ENCODE measurements around the gene WDR45. TPM values are rescaled to one million over a fixed set of nuclear protein-coding genes. Genes with fewer than 3 reads are reported as not detected.
"Not testable (repeated sequence)": the region's sequence is repeated elsewhere in the genome, so short reads cannot be mapped to it uniquely, and the experiment has no call there.

Gene WDR45
- polyA plus RNA-seq, result 100 to 1,000 TPM; 104 to 105 (median 104) TPM

DNA sequence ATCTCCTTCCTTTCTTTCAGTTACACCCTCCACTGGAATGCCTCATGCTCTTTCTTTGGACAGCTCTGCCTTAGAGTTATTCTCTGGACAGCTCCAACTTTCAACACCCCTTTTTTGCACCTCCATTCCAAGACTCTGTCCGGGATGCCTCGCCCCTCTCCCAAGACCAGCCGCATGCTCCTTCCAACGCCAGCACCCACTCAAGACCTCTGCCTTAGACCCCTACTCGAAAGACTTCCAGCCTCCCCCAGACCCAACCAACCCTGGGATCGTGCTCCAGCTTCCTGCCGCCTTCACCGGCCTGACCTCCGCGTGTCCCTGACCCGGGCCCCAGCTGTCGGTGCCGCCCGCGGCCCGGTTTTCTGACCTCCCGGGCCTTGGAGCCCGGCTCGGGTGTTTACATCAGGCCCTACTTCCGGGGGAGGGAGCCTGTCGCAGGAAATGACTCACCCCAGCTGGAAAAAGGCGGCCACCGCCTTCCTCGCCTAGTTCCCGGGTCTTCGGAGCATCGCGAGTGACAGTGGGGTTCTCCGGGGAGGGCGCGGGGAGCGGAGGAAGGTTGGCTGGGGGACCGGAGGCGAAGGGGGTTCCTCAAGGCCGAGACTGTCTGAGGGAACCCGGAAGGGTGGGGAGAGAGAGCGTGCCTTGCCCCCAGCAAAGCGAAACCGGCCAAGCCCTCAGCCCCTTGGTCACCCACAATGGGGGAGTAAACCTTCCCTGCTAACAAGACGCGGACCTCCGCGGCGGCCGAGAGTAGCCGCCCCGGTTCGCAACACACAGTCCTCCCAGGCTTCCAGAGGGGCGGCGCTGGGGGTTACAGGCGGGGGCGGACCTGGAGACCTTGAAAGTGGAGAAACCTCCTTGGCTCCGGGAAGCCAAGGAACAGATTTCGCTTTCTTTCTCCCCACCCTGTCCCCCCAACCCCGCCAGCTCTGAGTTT, at the start of gene WDR45:
Gene WDR45 (minus strand): TSS at position 399 of the 940 bp plus-strand sequence. CDS start 1,792 bp downstream, outside the sequence.
- peak within 1 kb of the TSS; percentile 87 to 94 (median 89) for H3K4me3 Mint-ChIP-seq
- no peaks in the 10 kb centered on the region for H3K36me3 Mint-ChIP-seq

DNA sequence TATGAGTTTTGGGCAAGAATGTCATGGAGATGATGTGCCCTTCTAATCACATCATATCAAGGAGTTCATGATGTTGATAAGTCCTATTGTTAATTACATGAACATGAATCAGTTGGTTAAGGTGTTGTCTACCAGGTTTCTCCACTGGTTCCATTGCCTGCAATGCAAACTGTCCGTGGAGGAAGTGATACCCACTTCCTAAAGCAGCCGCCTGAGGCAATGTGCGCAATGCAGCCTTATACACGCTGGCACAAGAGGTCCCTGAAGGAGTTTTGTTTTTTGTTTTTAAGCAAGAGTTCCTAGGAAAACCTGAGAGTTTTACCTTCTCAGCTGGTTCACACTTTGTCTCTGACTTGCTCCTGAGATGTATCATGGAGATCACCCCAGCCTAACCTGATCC, 49.7 kb upstream of the WDR45 start:
- Mint-ChIP-seq H3K36me3 (no peaks in the 10 kb centered on the region), H3K4me3 (no peak overlapping the region), H3K4me1 (no peaks in the 10 kb centered on the region), H3K9me3 (no peaks in the 10 kb centered on the region), H3K27ac (no peak overlapping the region), H3K27me3 (ENCODE audit: low read depth in 3 of 3) (peaks cover 0 to 2% (median 0%) of the 10 kb centered on the region in 3 donors)
- DNase-seq, result no peak

More for the DNA sequence above, at the start of gene WDR45:
- peak; percentile 75 to 79 (median 78) for DNase-seq
- no peaks in the 10 kb centered on the region for H3K9me3 Mint-ChIP-seq
- peak within 1 kb of the TSS; percentile 95 to 98 (median 98) for H3K27ac Mint-ChIP-seq
- H3K4me1 Mint-ChIP-seq, result peaks cover 7 to 12% of the 10 kb centered on the region in 2 donors
- peaks cover 0 to 12% (median 3%) of the 10 kb centered on the region in 3 donors for H3K27me3 Mint-ChIP-seq (ENCODE audit: low read depth in 3 of 3)

DNA sequence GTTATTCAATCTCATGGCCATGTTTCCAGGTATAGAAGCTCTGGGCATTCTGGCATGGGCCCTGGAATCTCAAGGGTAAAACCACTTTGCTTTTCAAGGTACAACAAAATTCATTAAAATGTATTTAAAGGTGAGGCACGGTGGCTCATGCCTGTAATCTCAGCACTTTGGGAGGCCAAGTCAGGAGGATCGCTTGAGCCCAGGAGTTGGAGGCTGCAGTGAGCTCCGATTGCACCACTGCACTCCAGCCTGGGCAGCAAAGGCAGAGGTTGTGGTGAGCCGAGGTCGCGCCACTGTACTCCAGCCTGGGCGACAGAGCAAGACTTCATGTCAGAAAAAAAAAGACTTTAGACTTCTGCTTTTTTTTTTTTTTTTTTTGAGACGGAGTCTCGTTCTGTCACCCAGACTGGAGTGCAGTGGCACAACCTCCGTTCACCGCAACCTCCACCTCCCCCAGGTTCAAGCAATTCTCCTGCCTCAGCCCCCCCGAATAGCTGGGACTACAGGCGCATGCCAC, 48.1 kb upstream of the WDR45 start:
- not testable (repeated sequence) for H3K4me1 Mint-ChIP-seq; H3K4me3 Mint-ChIP-seq; H3K27ac Mint-ChIP-seq; H3K27me3 Mint-ChIP-seq (ENCODE audit: low read depth in 3 of 3); H3K36me3 Mint-ChIP-seq; DNase-seq; H3K9me3 Mint-ChIP-seq

DNA sequence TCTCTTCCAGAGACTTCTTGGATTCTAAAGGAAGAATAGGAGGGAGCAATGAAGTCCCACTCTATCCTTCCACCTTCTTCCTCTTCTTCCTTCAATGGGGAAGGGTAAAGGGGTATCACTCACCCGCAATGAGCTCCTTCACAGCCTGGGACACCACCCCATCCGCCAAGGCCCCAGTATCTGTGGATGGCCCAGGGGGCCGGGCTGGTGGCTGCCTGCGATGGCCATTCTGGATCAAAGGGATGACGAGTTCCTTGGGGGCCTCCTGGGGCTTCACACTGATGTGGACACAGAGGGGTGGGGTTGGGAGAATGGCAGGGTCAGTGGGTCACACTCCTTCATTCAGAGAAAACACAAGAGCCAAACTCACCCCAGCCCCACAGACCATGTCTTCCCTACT, 42.8 kb upstream of the WDR45 start:
- H3K27me3 Mint-ChIP-seq (ENCODE audit: low read depth in 3 of 3), result peaks cover 7% of the 10 kb centered on the region in 3 donors
- no peaks in the 10 kb centered on the region for H3K9me3 Mint-ChIP-seq

DNA sequence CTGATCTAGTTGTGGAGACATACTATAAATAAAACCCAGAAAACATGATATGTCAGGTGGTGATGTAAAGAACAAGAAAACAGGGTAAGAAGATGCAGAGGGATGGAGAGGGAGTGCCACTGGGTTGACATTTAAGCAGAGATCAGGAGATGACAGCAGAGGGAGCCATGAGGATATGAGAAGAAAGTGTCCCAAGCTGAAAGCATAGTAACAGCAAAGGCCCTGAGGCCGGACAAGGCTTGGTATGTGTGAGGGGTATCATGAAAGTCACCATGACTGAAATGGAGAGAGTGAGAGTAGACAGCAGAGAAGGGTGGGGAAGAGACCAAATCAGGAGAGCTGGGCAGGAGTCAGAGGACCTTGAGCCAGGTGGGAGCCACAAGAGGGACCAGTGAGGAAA, 40.4 kb upstream of the WDR45 start:
- no peaks in the 10 kb centered on the region for H3K9me3 Mint-ChIP-seq
- H3K36me3 Mint-ChIP-seq, result peaks cover 10 to 12% (median 10%) of the 10 kb centered on the region in 3 donors
- H3K4me3 Mint-ChIP-seq, result peak overlapping the region in 1 of 5 donors; percentile 13
- H3K4me1 Mint-ChIP-seq, result peaks cover 35 to 37% of the 10 kb centered on the region in 2 donors
- no peak for DNase-seq
- H3K27me3 Mint-ChIP-seq (ENCODE audit: low read depth in 3 of 3), result peaks cover 7 to 10% (median 7%) of the 10 kb centered on the region in 3 donors
- no peak overlapping the region for H3K27ac Mint-ChIP-seq

More for the DNA sequence above, 42.8 kb upstream of the WDR45 start:
- peak overlapping the region; percentile 91 to 97 (median 95) for H3K4me3 Mint-ChIP-seq
- peaks cover 3 to 12% (median 10%) of the 10 kb centered on the region in 3 donors for H3K36me3 Mint-ChIP-seq
- peak overlapping the region in 5 of 6 donors; percentile 90 to 97 (median 96) for H3K27ac Mint-ChIP-seq
- no peak for DNase-seq
- peaks cover 19 to 20% of the 10 kb centered on the region in 2 donors for H3K4me1 Mint-ChIP-seq

DNA sequence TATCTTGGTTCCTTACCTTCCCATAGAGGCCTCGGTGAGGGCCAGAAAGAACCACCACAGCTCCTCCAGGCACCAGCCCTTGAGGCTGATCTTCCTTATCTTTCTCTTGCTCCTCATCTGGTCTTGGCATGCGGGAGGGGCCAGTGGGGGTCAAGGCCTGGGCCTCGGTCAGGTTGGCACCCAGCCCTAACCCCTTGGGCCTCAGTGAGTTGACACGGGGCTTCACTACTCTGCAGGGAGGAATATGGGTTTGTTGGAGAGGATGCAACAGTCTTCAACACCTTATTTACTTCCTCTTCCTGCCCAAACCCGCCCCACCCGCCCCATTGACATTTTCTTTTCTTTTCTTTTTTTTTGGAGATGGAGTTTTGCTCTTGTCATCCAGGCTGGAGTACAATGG, 37.9 kb upstream of the WDR45 start:
- no peak for DNase-seq
- Mint-ChIP-seq H3K36me3 (peaks cover 6 to 17% (median 12%) of the 10 kb centered on the region in 3 donors), H3K4me1 (peaks cover 23 to 26% of the 10 kb centered on the region in 2 donors), H3K4me3 (peak overlapping the region; percentile 68 to 89 (median 88)), H3K27me3 (ENCODE audit: low read depth in 3 of 3) (peaks cover 0 to 10% (median 1%) of the 10 kb centered on the region in 3 donors), H3K9me3 (no peaks in the 10 kb centered on the region), H3K27ac (peak overlapping the region; percentile 65 to 92 (median 82))

DNA sequence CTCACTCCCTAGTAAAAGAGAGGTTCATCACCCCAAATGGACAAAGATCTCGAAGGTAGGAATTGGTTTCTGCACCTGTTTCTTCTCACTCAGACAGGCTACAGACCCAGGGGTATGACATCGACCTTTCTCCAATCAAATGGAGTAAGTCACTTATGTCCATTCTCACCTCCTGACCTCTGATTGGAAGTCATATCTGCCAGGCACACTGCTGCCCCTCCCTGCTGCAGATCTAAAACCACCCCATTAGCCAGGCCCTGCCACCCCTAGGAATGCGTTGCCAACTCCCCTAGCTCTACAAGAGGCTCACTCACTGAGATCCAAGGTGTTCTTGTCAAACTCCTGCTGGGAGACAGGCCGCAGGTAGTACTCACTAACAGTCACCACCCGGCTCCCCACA, 37.0 kb upstream of the WDR45 start:
- H3K4me3 Mint-ChIP-seq, result peak overlapping the region in 4 of 5 donors; percentile 50 to 89 (median 74)
- peak overlapping the region in 3 of 6 donors; percentile 41 to 67 (median 54) for H3K27ac Mint-ChIP-seq
- H3K27me3 Mint-ChIP-seq (ENCODE audit: low read depth in 3 of 3), result peaks cover 3 to 7% (median 3%) of the 10 kb centered on the region in 3 donors
- H3K9me3 Mint-ChIP-seq, result no peaks in the 10 kb centered on the region
- no peak for DNase-seq
- peaks cover 6 to 24% (median 14%) of the 10 kb centered on the region in 3 donors for H3K36me3 Mint-ChIP-seq
- H3K4me1 Mint-ChIP-seq, result peaks cover 22 to 25% of the 10 kb centered on the region in 2 donors

DNA sequence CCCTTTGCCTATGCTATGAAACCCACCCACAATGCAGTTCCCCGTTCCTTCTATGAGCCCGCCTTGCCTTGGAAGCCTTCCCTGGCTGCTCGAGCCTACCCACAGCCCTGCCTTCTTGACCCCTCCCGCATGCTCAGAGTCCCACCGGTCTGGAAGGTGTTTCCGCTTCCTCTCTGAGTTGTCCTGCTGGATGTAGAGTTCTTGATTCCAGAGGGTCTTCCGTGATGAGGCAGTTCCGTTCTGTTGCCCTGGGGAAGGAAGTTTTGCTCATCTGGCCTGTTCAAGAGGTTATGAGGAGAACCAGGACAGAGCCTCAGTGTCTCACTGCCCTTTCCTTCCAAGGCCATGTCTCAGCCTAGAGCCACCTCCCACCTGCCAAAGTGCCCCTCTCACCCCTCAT, 36.4 kb upstream of the WDR45 start:
- Mint-ChIP-seq H3K27me3 (ENCODE audit: low read depth in 3 of 3) (peaks cover 3 to 5% (median 3%) of the 10 kb centered on the region in 3 donors), H3K4me3 (peak overlapping the region in 2 of 5 donors; percentile 10 to 60), H3K36me3 (peaks cover 6 to 24% (median 12%) of the 10 kb centered on the region in 3 donors), H3K27ac (peak overlapping the region in 1 of 6 donors; percentile 80), H3K4me1 (peaks cover 22 to 25% of the 10 kb centered on the region in 2 donors), H3K9me3 (no peaks in the 10 kb centered on the region)
- no peak for DNase-seq

DNA sequence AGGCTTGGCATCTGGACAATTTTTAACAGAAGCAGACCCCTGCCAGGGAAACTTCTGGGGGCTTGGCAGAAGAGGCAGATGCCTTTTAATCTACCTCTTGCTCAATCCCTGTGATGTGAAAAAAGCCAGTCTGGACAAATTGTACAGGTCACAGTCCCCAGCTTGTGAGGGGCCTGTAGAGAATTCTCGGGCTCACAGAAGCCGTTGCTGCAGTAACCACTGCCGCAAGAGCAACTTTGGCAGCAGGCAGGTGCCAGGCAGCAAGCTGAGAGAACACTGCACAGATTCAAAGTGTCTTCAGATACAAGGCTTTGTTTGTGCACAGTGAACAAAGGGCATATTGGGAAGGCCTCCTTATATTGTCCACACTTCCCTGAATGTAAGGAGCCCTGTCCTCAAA, 32.1 kb upstream of the WDR45 start:
- peaks cover 4 to 17% (median 6%) of the 10 kb centered on the region in 3 donors for H3K36me3 Mint-ChIP-seq
- H3K27me3 Mint-ChIP-seq (ENCODE audit: low read depth in 3 of 3), result peaks cover 3 to 8% (median 5%) of the 10 kb centered on the region in 3 donors
- peaks cover 0 to 1% (median 0%) of the 10 kb centered on the region in 6 donors for H3K9me3 Mint-ChIP-seq
- H3K4me3 Mint-ChIP-seq, result no peak overlapping the region
- no peak for DNase-seq
- H3K4me1 Mint-ChIP-seq, result peaks cover 9 to 11% of the 10 kb centered on the region in 2 donors
- H3K27ac Mint-ChIP-seq, result no peak overlapping the region

DNA sequence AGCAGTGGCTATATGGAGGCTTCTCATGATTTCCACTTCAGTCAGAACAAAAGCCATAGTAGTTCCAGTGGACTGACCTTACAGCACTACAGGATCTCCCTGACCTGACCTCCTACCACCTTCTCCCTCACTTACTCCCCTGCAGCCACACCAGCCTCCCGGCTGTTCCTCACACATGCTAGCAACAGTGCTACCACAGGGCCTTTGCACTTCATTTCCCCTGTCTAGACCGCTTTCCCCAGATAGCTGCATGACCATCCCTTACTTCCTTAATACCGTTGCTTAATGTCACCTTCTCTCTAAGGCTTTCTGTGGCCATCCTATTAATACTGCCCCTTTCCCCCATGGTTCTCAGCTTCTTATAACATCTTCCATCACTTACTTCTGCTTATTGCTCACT, 30.7 kb upstream of the WDR45 start:
- H3K9me3 Mint-ChIP-seq, result peaks cover 0 to 1% (median 0%) of the 10 kb centered on the region in 6 donors
- no peak overlapping the region for H3K4me3 Mint-ChIP-seq
- H3K36me3 Mint-ChIP-seq, result peaks cover 0 to 18% (median 4%) of the 10 kb centered on the region in 3 donors
- no peaks in the 10 kb centered on the region for H3K4me1 Mint-ChIP-seq
- DNase-seq, result no peak
- peak overlapping the region in 2 of 6 donors; percentile 14 to 74 for H3K27ac Mint-ChIP-seq
- H3K27me3 Mint-ChIP-seq (ENCODE audit: low read depth in 3 of 3), result peaks cover 2 to 8% (median 3%) of the 10 kb centered on the region in 3 donors

DNA sequence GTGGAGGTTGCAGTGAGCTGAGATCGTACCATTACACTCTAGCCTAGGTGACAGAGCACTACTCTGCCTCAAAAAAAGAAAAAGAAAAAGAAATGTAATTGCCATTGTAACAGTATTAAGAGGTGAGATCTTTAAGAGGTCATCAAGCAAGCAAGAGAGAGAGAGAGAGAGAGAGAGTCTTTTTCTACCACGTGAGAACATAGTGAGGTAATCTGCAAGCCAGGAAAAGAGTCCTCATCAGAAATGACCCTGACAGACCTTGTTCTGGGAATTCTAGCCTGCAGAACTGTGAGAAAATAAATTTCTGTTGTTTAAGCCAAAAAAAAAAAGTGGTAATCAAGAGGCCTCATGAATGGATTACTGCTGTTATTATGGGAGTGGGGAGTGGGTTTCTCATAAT, 29.0 kb upstream of the WDR45 start:
- Mint-ChIP-seq H3K4me3 (no peak overlapping the region), H3K4me1 (no peaks in the 10 kb centered on the region), H3K27ac (peak overlapping the region in 1 of 6 donors; percentile 60), H3K36me3 (peaks cover 0 to 15% (median 4%) of the 10 kb centered on the region in 3 donors), H3K9me3 (peaks cover 0 to 1% (median 0%) of the 10 kb centered on the region in 6 donors), H3K27me3 (ENCODE audit: low read depth in 3 of 3) (peaks cover 2 to 8% (median 3%) of the 10 kb centered on the region in 3 donors)
- DNase-seq, result no peak

DNA sequence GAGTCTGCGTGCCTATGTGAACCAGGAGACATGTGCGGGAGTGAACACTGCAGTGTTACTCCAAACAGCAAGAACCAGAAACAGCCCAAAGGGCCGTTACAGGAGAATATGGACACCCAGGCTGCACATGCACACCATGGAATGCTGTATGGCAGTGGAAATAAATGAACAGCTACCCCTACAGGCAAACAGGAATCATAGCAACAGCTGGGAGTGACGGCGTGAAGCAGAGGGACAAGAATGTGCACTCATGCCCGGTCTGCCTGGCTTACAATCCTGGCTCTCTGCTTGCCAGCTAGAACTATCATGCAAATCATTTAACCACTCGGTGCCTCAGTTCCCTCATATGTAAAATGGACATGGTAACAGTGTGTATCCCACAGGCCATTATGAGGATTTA, 27.2 kb upstream of the WDR45 start:
- Mint-ChIP-seq H3K27me3 (ENCODE audit: low read depth in 3 of 3) (peaks cover 0 to 8% (median 3%) of the 10 kb centered on the region in 3 donors), H3K9me3 (peaks cover 0 to 1% (median 0%) of the 10 kb centered on the region in 6 donors), H3K36me3 (peaks cover 0 to 5% (median 0%) of the 10 kb centered on the region in 3 donors), H3K4me1 (no peaks in the 10 kb centered on the region), H3K4me3 (no peak overlapping the region), H3K27ac (no peak overlapping the region)
- no peak for DNase-seq

DNA sequence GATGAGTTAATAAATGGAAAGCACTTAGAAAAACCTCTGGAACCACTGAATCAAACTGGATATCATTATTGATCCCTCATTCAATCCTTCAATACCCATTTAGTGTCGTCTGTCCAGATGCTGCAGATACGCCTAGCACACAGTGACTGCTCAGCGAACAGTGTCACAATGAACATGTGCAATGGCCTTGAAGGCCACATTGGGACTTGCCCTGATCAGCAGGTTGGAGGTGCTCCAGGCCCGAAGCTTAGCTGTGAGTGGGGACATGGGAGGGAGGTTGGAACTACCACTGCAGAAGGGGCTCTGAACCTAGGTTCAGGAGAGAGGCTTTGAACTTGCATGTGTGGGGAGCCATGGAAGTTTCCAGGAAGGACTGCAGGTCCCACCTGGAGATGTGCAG, 26.6 kb upstream of the WDR45 start:
- Mint-ChIP-seq H3K36me3 (peaks cover 0 to 4% (median 0%) of the 10 kb centered on the region in 3 donors), H3K27ac (no peak overlapping the region), H3K4me3 (no peak overlapping the region), H3K27me3 (ENCODE audit: low read depth in 3 of 3) (peaks cover 0 to 9% (median 6%) of the 10 kb centered on the region in 3 donors), H3K4me1 (peaks cover 0 to 3% of the 10 kb centered on the region in 2 donors), H3K9me3 (peaks cover 0 to 1% (median 0%) of the 10 kb centered on the region in 6 donors)
- no peak for DNase-seq
